GM23338 (cell line): ENCODE measurements around the gene ILF2.

Experiments used
- CTCF ChIP-seq, 2 experiments: fragments of 200-600 bp in 1 of 2; sonication (generic) in 1 of 2; conservative IDR thresholded peaks; 2 replicates each; pipeline versions ENCODE4 v1.5.1 to v1.6.1; 2016 to 2017; ENCODE audit warnings: antibody characterized with exemption in 2 of 2, low read depth in 2 of 2, mild to moderate bottlenecking in 2 of 2, moderate library complexity in 1 of 2
- ETS1 ChIP-seq: IDR thresholded peaks from 2 replicates; pipeline ENCODE4 v1.6.1; 2016; ENCODE audit warnings: antibody characterized with exemption
- EZH2 ChIP-seq: fragments of 200-600 bp; sonication (generic); IDR thresholded peaks from one replicate; pipeline ENCODE4 v1.8.0; 2017; ENCODE audit warnings: antibody characterized with exemption, mild to moderate bottlenecking, low read depth; ENCODE audit not compliant: unreplicated experiment
- EZH2phosphoT487 ChIP-seq: fragments of 200-600 bp; sonication (generic); IDR thresholded peaks from one replicate; pipeline ENCODE4 v1.8.1; 2018; ENCODE audit warnings: antibody characterized with exemption; ENCODE audit not compliant: unreplicated experiment
- POLR2AphosphoS5 ChIP-seq: IDR thresholded peaks from 2 replicates; pipeline ENCODE4 v1.6.1; 2016; ENCODE audit warnings: antibody characterized with exemption, low read depth
- REST ChIP-seq: IDR thresholded peaks from one replicate; pipeline ENCODE4 v1.6.1; 2018; ENCODE audit warnings: antibody characterized with exemption; ENCODE audit not compliant: unreplicated experiment

- TF ChIP-seq CTCF (conservative IDR thresholded peaks at IDR 0.05; ENCODE audit: low read depth in 2 of 2), result no peak
- TF ChIP-seq REST, result no peak
- TF ChIP-seq EZH2, result no peak
- no peak for TF ChIP-seq EZH2phosphoT487
- no peak for TF ChIP-seq POLR2AphosphoS5
- TF ChIP-seq ETS1, result no peak
These were observed 17.8 kb downstream of the ILF2 start for GRCh38 chr1:153652805-153653500.
